Calu3 (cell line): ENCODE measurements around the gene NRG2. TPM values are rescaled to one million over a fixed set of nuclear protein-coding genes. Genes with fewer than 3 reads are reported as not detected.

Experiments
- BruUV-seq: library from RNA; stranded (reverse); fragments of 400-500 nt; replicated peaks from 2 replicates; lab custom pipeline; 2021; lab: Mats Ljungman, UMichigan
- CTCF ChIA-PET: fragments of 300-600 bp; sonication (Branson Sonifier 250); formaldehyde crosslinking; loops from one replicate; lab custom pipeline; 2022; ENCODE audit warnings: antibody characterized with exemption; lab: Charles Lee
- DNase-seq: peaks from one replicate; pipeline ENCODE4 v3.0.0; 2022
- H3K27ac Mint-ChIP-seq: one replicate; pipeline ENCODE4 v1.8.0; 2022; ENCODE audit warnings: mixed read lengths; ENCODE audit not compliant: unreplicated experiment
- H3K27me3 Mint-ChIP-seq: one replicate; pipeline ENCODE4 v1.8.0; 2022; ENCODE audit warnings: mixed read lengths; ENCODE audit not compliant: unreplicated experiment
- H3K36me3 Mint-ChIP-seq: one replicate; pipeline ENCODE4 v1.8.0; 2022; ENCODE audit warnings: mild to moderate bottlenecking, moderate library complexity, mixed read lengths; ENCODE audit not compliant: insufficient read depth, unreplicated experiment
- H3K4me1 Mint-ChIP-seq: one replicate; pipeline ENCODE4 v1.8.0; 2022; ENCODE audit warnings: mild to moderate bottlenecking, low read depth, mixed read lengths; ENCODE audit not compliant: unreplicated experiment
- H3K4me3 Mint-ChIP-seq: one replicate; pipeline ENCODE4 v1.8.0; 2022; ENCODE audit warnings: mild to moderate bottlenecking, low read depth, moderate library complexity, mixed read lengths; ENCODE audit not compliant: unreplicated experiment
- H3K9me3 Mint-ChIP-seq: one replicate; pipeline ENCODE4 v1.8.0; 2022; ENCODE audit warnings: low read depth, mixed read lengths; ENCODE audit not compliant: unreplicated experiment
- intact Hi-C: fragments of 100-400 bp; cut with micrococcal nuclease; formaldehyde crosslinking; loops from one replicate; pipeline ENCODE4 v1.10.0; 2022; ENCODE audit not compliant: unreplicated experiment
- total RNA-seq: library from RNA; stranded (reverse); gene quantifications from 2 replicates; pipeline ENCODE4 v1.2.3, GENCODE V29; 2022
- TF ChIP-seq, protein P1 (sequence below): fragments of 200-600 bp; IDR thresholded peaks from one replicate; pipeline ENCODE4 v1.8.0; 2022; ENCODE audit warnings: antibody characterized with exemption; ENCODE audit not compliant: unreplicated experiment

Gene NRG2
- total RNA-seq, 1 experiment from 2014 or later, result 1.4 TPM

DNA sequence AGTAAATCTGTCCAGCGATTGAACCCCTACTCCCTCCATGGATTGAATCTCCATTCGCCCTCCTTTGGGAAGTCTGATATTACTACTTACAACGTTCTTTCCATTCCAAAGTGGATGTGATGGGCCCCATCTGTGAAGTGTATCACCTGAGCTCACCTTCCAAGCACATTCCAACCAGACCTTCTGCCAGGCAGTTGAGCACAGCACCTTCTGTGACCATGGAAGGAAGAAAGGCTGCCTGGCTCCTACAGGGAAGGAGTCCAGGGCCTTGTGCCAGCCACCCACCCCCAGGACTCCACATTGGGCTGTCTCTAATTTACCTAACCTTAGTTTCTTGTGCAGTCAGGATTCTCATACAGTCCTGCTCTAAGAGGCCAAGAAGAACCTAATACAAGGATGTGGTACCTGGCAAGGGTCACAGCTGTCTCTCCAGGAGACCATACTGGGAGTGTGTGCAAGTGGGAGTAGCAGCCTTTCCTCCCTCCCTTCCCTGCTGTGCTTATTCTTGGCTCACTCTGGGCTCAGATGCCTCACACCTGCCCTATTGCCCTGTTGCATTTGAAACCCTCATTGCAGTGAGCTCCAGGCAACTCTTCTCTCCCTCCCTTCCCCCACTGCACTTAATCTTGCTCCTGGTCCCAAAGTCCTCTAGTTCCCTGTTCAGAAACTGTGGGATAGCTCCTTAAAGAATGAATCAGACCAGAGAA, 116.1 kb downstream of the NRG2 start:
- H3K9me3 Mint-ChIP-seq, result no peaks in the 10 kb centered on the region
- CTCF ChIA-PET, result interaction anchor here (0.6 to 0.7 kb wide), 2 partner anchors 99 to 510 kb away, joined by 3 to 4 read pairs; no protein-coding TSS in a partner anchor
- intact Hi-C loops, result no loop called here
- no TSS peak for BruUV-seq
- no peak overlapping the region for H3K4me3 Mint-ChIP-seq
- no peaks in the 10 kb centered on the region for H3K36me3 Mint-ChIP-seq
- H3K4me1 Mint-ChIP-seq, result no peaks in the 10 kb centered on the region
- DNase-seq, result no peak
- TF ChIP-seq, protein P1, sequence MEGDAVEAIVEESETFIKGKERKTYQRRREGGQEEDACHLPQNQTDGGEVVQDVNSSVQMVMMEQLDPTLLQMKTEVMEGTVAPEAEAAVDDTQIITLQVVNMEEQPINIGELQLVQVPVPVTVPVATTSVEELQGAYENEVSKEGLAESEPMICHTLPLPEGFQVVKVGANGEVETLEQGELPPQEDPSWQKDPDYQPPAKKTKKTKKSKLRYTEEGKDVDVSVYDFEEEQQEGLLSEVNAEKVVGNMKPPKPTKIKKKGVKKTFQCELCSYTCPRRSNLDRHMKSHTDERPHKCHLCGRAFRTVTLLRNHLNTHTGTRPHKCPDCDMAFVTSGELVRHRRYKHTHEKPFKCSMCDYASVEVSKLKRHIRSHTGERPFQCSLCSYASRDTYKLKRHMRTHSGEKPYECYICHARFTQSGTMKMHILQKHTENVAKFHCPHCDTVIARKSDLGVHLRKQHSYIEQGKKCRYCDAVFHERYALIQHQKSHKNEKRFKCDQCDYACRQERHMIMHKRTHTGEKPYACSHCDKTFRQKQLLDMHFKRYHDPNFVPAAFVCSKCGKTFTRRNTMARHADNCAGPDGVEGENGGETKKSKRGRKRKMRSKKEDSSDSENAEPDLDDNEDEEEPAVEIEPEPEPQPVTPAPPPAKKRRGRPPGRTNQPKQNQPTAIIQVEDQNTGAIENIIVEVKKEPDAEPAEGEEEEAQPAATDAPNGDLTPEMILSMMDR, result no peak
- H3K27ac Mint-ChIP-seq, result no peak overlapping the region
- H3K27me3 Mint-ChIP-seq, result peaks cover 98% of the 10 kb centered on the region

DNA sequence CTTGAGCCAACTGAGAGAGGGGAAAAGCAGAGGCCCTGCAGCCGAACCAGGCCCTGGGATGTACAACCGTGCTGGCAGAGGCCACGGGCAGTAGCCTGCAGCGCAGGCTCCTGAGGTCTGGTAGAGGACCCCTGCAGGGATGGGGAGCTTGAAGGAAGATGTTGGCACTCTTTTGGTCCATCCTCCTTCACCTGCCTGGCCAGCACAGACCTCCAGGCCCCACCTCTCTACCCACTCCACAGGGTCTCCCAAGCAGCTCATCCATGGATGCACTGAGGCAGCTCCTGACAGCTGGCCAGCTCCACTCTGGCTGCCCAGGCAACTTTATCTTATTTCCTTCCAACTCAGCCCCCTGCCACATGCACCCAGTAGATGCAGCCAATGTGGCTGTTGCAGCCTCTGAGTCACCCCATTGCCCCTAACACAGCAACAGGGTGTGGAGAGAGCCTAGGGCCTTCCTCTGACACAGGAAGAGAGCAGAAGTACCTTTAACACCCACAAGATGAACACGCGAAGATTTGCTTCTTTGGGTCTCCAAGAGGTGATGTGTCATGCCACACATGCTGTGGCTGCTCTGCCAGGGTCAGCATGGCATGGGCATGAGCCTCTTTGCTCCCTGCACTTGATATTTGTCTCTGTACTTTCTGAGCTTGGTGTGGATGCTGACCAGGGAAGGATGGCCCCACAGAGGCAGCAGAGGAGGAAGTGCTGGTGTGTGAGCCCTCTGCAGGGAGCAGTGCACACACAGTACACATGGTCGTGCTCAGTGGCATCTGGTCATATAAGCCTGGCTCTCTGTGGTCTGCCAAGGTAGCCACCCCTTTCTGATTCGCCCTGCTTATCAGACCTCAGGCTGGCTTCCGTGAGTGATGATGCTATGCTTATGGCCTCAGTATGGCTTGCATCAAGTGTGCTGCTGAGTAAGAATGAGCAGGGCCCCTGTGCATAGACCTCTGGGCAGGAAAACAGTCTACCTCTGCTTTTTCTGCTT, 117.2 kb downstream of the NRG2 start:
- DNase-seq, result no peak
- no peaks in the 10 kb centered on the region for H3K36me3 Mint-ChIP-seq
- H3K4me3 Mint-ChIP-seq, result no peak overlapping the region
- H3K27ac Mint-ChIP-seq, result no peak overlapping the region
- H3K9me3 Mint-ChIP-seq, result no peaks in the 10 kb centered on the region
- no TSS peak for BruUV-seq
- CTCF ChIA-PET, result no interaction called here
- H3K4me1 Mint-ChIP-seq, result no peaks in the 10 kb centered on the region
- H3K27me3 Mint-ChIP-seq, result peaks cover 88% of the 10 kb centered on the region
- TF ChIP-seq, protein P1, result no peak
- intact Hi-C loops, result no loop called here

DNA sequence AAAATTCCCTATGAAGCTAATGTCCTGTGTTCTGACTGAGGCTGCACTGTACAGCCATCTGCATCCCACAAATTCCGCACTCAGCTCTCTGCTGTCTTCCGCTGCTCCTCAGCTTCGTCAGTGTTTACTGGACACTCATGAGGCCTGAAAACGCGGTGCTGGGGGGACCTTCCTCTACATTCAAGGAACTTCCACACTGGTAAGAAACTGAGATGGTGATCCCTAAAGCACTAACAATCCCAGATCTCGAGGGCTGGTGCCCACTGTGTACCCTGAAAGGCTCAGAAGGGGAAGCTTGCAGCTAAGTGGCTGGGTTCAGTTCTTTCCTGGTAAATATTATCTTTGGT, 117.9 kb downstream of the NRG2 start:
- no peak overlapping the region for H3K27ac Mint-ChIP-seq
- CTCF ChIA-PET, result no interaction called here
- intact Hi-C loops, result no loop called here
- TF ChIP-seq, protein P1, result no peak
- no peak overlapping the region for H3K4me3 Mint-ChIP-seq
- no peaks in the 10 kb centered on the region for H3K36me3 Mint-ChIP-seq
- H3K9me3 Mint-ChIP-seq, result no peaks in the 10 kb centered on the region
- no TSS peak for BruUV-seq
- DNase-seq, result no peak
- H3K4me1 Mint-ChIP-seq, result no peaks in the 10 kb centered on the region
- H3K27me3 Mint-ChIP-seq, result peaks cover 80% of the 10 kb centered on the region

DNA sequence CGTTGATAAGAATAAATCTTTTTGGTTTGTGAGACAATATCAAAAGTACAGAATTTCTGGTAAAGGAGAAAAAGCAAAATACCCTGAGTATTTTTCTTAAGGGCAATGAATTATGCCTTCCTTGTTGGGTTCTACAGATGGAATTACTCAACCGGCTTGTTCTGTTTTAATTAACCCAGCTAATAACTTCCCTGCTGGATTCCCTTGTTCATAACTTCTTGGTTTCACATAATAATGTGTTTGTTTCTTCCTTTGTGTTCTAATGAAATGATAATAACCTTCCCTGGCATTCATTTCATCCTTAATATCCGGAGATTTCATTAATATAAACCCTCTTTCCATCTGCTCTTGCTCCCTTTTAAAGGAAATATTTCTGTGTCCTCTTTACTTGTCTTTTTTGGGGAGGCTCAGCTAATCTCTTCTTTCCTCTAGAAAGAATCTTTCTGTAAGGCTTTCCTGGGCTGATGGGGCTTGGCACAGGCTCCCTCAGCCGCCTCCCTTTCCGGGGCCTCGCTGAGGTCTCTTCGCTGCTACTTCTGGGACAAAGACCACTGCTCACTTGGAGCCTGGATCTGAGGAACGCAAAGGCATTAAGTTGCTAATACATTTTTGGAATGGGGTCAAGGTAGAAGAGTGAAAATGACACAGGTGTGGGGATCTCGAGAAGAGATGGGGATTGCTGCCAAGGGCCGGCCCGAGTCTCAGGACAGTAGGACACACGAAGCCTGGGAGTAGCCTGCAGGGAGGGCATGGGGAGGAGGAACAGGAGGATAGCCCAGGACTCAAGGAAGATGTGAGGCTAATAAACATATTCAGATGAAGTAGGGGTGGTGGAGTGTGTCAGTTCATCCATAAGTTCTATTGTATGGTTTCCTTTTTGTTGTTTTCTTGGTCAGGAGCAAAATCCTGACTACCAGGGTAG, 118.5 kb downstream of the NRG2 start:
- no peak overlapping the region for H3K27ac Mint-ChIP-seq
- intact Hi-C loops, result no loop called here
- TF ChIP-seq, protein P1, result no peak
- peaks cover 74% of the 10 kb centered on the region for H3K27me3 Mint-ChIP-seq
- no peaks in the 10 kb centered on the region for H3K4me1 Mint-ChIP-seq
- no peak overlapping the region for H3K4me3 Mint-ChIP-seq
- no peaks in the 10 kb centered on the region for H3K9me3 Mint-ChIP-seq
- no peak for DNase-seq
- CTCF ChIA-PET, result no interaction called here
- no TSS peak for BruUV-seq
- no peaks in the 10 kb centered on the region for H3K36me3 Mint-ChIP-seq
